Measurements from ENCODE around the gene RETN.

The RETN gene

DNA sequence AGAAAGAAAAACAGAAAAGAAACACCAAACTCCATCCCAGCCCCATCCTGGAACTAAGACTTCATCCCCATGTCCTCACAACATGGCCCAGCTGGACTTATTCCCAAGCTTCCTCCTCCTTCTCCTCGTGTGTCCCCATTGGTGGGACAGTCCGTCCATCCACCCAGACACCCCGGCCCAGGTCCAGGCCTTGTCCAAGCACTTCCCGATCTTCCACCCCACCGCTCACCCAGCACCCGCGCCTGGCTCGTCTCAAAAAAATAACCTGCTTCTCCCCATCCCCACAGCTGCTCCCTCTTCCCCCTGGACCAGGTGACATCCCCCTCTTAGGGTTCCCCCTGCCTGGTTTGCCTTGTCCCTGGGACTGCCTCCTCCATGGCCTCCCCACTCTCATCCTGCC is 34.5 kb downstream of the RETN start:
- Histone ChIP-seq H3K9me3 (ENCODE audit: control insufficient read depth, insufficient read depth, low read length) (no peaks in the 10 kb centered on the region), H3K4me1 (ENCODE audit: control insufficient read depth, low read length) (peaks cover 40% of the 10 kb centered on the region), H3K4me2 (ENCODE audit: low read length) (no peak overlapping the region), H3K27me3 (ENCODE audit: control insufficient read depth, low read length) (peaks cover 77% of the 10 kb centered on the region), H3K4me3 (ENCODE audit: low read length) (no peak overlapping the region), H3K27ac (ENCODE audit: low read depth, low read length) (no peak overlapping the region), H3K36me3 (ENCODE audit: control insufficient read depth, low read length) (no peaks in the 10 kb centered on the region), H3K79me2 (ENCODE audit: control insufficient read depth, low read length) (no peaks in the 10 kb centered on the region), H4K20me1 (ENCODE audit: control insufficient read depth, insufficient read depth, low read depth, low read length) (peaks cover 4% of the 10 kb centered on the region; the same call in 1 of the 2 replicates), H3K9me2 (replicated peaks; ENCODE audit: control insufficient read depth, low read length) (no peaks in the 10 kb centered on the region), H3F3A (ENCODE audit: control insufficient read depth, insufficient read depth) (peaks cover 7% of the 10 kb centered on the region; the same call in 1 of the 2 replicates)
- no peak for TF ChIP-seq EZH2phosphoT487 (IDR thresholded peaks at IDR 0.05; ENCODE audit: borderline replicate concordance, low read length)
- TF ChIP-seq, protein P1, sequence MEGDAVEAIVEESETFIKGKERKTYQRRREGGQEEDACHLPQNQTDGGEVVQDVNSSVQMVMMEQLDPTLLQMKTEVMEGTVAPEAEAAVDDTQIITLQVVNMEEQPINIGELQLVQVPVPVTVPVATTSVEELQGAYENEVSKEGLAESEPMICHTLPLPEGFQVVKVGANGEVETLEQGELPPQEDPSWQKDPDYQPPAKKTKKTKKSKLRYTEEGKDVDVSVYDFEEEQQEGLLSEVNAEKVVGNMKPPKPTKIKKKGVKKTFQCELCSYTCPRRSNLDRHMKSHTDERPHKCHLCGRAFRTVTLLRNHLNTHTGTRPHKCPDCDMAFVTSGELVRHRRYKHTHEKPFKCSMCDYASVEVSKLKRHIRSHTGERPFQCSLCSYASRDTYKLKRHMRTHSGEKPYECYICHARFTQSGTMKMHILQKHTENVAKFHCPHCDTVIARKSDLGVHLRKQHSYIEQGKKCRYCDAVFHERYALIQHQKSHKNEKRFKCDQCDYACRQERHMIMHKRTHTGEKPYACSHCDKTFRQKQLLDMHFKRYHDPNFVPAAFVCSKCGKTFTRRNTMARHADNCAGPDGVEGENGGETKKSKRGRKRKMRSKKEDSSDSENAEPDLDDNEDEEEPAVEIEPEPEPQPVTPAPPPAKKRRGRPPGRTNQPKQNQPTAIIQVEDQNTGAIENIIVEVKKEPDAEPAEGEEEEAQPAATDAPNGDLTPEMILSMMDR (IDR thresholded peaks at IDR 0.05; ENCODE audit: low read depth, low read length, poor library complexity, severe bottlenecking) = no peak

DNA sequence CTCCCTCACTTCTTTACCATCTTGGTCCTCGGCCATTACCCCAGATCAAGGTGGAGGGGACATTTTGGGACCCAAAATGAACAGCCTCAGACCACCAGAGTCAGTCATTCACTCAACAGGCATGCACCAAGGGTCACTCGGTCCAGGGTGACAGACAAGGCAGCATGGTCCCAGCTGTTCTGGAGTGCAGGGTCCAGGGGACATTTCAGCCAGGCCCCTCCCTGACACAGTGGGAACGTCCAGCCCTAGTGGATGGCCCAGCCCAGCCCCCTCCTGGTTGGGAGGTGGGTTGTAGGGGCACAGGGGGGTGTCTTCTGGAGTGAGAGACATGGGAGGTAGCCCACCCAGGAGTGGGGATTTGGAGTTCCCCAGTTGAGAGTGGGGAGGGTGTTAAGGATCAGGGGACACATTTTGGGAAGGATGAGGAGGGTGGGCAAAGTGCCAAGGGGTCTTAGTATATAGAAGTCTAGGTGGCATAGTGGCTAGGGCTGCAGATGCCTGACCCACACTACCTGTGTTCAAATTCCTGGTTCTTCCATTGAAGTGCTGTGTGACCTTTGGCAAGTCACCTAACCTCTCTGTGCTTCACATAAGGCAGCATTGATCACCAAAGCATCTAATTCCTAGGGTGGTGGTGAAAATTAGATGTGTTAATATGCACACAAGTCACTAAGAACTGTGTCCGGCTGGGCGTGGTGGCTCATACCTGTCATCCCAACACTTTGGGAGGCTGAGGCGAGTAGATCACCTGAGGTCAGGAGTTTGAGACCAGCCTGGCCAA is 35.6 kb downstream of the RETN start:
- Histone ChIP-seq H3F3A (ENCODE audit: control insufficient read depth, insufficient read depth) (peaks cover 7% of the 10 kb centered on the region; the same call in 1 of the 2 replicates), H3K27ac (ENCODE audit: low read depth, low read length) (no peak overlapping the region), H3K9me2 (replicated peaks; ENCODE audit: control insufficient read depth, low read length) (no peaks in the 10 kb centered on the region), H4K20me1 (ENCODE audit: control insufficient read depth, insufficient read depth, low read depth, low read length) (peaks cover 4% of the 10 kb centered on the region; the same call in 1 of the 2 replicates), H3K9me3 (ENCODE audit: control insufficient read depth, insufficient read depth, low read length) (no peaks in the 10 kb centered on the region), H3K4me3 (ENCODE audit: low read length) (no peak overlapping the region), H3K4me1 (ENCODE audit: control insufficient read depth, low read length) (peaks cover 36% of the 10 kb centered on the region), H3K4me2 (ENCODE audit: low read length) (no peak overlapping the region), H3K36me3 (ENCODE audit: control insufficient read depth, low read length) (no peaks in the 10 kb centered on the region), H3K79me2 (ENCODE audit: control insufficient read depth, low read length) (no peaks in the 10 kb centered on the region), H3K27me3 (ENCODE audit: control insufficient read depth, low read length) (peaks cover 72% of the 10 kb centered on the region)
- no peak for TF ChIP-seq EZH2phosphoT487 (IDR thresholded peaks at IDR 0.05; ENCODE audit: borderline replicate concordance, low read length)
- TF ChIP-seq, protein P1 (IDR thresholded peaks at IDR 0.05; ENCODE audit: low read depth, low read length, poor library complexity, severe bottlenecking) = no peak

DNA sequence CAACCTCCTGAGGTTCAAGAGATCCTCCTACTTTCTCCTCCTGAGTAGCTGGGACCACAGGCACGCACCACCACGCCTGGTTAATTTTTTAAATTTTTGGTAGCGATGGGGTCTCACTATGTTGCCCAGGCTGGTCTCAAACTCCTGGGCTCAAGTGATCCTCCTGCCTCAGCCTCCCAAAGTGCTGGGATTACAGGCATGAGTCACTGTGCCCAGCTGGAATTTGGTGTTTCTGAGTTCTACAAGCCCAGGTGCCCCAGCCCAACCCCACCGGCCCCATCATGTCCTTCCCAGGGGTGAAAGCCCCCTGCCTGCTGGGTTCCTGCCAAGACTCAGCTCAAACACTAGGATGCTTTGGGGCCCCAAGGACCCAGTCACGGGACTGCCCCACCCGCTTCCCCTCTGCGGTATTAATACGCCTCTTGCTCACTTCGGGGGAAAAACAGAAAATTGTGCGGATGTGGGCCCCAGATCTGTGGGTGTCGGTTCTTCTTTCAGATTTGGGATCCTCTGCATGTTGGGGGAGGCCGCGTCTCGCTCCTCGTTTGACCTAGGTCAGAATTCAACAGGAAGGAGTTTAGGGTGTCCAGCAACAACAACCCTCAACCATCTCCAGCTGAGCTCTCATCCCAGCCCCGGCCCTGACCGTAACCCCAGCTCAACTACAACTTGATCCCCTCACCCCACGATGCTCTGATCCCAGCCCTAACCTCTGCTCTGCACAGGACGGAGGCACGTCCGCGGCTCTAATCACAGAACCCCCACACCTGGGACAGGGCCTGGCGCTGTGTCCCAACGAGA is 36.7 kb downstream of the RETN start:
- Histone ChIP-seq H3K9me3 (ENCODE audit: control insufficient read depth, insufficient read depth, low read length) (no peaks in the 10 kb centered on the region), H3F3A (ENCODE audit: control insufficient read depth, insufficient read depth) (peaks cover 4% of the 10 kb centered on the region; the same call in 1 of the 2 replicates), H3K4me3 (ENCODE audit: low read length) (peak overlapping the region; percentile 32), H3K4me1 (ENCODE audit: control insufficient read depth, low read length) (peaks cover 29% of the 10 kb centered on the region), H3K79me2 (ENCODE audit: control insufficient read depth, low read length) (no peaks in the 10 kb centered on the region), H3K27ac (ENCODE audit: low read depth, low read length) (no peak overlapping the region), H4K20me1 (ENCODE audit: control insufficient read depth, insufficient read depth, low read depth, low read length) (peaks cover 4% of the 10 kb centered on the region; the same call in 1 of the 2 replicates), H3K9me2 (replicated peaks; ENCODE audit: control insufficient read depth, low read length) (no peaks in the 10 kb centered on the region), H3K4me2 (ENCODE audit: low read length) (peak overlapping the region; percentile 46), H3K27me3 (ENCODE audit: control insufficient read depth, low read length) (peaks cover 74% of the 10 kb centered on the region), H3K36me3 (ENCODE audit: control insufficient read depth, low read length) (no peaks in the 10 kb centered on the region)
- TF ChIP-seq EZH2phosphoT487 (IDR thresholded peaks at IDR 0.05; ENCODE audit: borderline replicate concordance, low read length) = no peak
- TF ChIP-seq, protein P1 (IDR thresholded peaks at IDR 0.05; ENCODE audit: low read depth, low read length, poor library complexity, severe bottlenecking) = no peak
